Activated T-cell treated with anti-CD3 and anti-CD28 coated beads, Interleukin-2, amount 50 U/mL, for 24 hours (primary cell): Measurements from ENCODE around the gene NPBWR2.

Source experiments
- DNase-seq: peaks from one replicate; pipeline ENCODE4 v3.0.0-alpha.2; 2020
- H3K27ac Mint-ChIP-seq: 2 replicates; pipeline ENCODE4 v1.8.0; 2020; ENCODE audit warnings: mild to moderate bottlenecking, mixed read lengths
- H3K27me3 Mint-ChIP-seq: 2 replicates; pipeline ENCODE4 v1.8.0; 2020; ENCODE audit warnings: mixed read lengths
- H3K36me3 Mint-ChIP-seq: 2 replicates; pipeline ENCODE4 v1.8.0; 2020; ENCODE audit warnings: low read depth, mixed read lengths
- H3K4me1 Mint-ChIP-seq: 2 replicates; pipeline ENCODE4 v1.8.0; 2020; ENCODE audit warnings: low read depth, mixed read lengths
- H3K4me3 Mint-ChIP-seq: 2 replicates; pipeline ENCODE4 v1.8.0; 2020; ENCODE audit warnings: mild to moderate bottlenecking, moderate library complexity, mixed read lengths
- H3K9me3 Mint-ChIP-seq: 2 replicates; pipeline ENCODE4 v1.8.0; 2020; ENCODE audit warnings: mixed read lengths

Gene NPBWR2

DNA sequence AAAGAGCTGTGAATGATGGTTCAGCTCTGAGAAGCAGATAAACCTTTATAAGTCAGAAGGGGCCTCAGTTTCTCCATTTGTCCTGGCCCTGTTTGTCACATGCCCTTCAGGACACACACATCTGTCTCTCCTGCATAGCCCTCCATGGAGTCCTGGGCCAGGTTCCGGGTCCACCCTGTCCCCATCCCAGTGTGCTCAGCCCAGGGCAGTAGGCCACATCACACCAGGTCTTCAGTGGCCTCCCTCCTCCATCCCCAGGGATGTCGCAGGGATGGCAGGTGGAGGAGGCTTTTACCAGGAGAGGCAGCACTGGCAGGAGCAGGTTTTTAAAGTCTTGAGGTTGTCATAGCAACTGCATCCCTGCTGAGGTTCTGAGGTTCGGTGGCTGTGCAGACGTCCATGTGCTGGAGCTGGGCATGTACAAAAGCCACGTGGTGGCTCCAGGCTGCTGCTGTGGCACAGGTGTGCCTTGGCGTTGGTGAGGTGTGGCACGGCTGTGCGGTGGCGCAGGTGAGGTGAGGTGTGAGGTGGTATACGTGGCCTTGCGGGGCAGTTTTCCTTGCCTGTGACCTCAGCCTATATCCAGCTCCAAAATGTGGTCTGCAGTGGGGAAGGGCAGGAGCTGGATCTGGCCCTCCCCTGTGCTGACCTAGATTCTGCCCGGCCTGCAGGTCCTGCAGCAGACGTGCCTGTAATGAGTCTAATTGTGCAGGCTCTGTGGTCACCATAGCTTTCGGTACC lies 8.0 kb upstream of the NPBWR2 start:
- H3K4me3 Mint-ChIP-seq: no peak overlapping the region
- peaks cover 7% of the 10 kb centered on the region for H3K4me1 Mint-ChIP-seq
- H3K27ac Mint-ChIP-seq: no peak overlapping the region
- H3K9me3 Mint-ChIP-seq: no peaks in the 10 kb centered on the region
- no peaks in the 10 kb centered on the region for H3K36me3 Mint-ChIP-seq
- H3K27me3 Mint-ChIP-seq: no peaks in the 10 kb centered on the region
- DNase-seq: peak; percentile 8

DNA sequence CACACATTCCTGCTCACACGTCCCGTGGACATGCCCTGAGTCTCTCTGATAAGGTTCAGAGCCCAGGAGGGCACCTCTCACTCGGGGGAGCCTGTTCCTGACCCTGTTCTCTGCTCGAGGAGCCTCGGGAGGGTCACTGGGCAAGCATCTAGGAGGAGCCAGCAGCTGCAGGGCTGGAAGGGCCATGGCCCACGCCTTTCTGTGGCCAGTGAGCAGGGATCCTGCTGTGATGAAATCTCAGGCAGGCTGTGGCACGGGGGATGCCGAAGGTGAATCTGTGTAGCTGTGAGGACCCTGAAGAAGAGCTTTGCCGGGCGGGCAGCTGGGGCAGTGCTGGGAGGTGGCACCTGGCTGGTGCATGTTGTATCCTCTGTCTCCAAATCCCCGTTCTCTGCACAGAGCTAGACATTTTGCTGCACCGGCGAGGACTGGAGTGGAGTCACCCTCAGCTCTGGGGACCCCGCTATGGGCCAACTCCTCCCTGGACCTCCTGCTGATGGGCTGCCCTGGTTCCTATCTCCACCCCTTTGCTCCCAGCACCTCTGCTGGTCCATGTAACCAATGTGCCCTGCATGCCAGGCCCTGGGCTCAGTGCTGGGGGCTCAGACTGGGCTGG lies 7.1 kb upstream of the NPBWR2 start:
- no peaks in the 10 kb centered on the region for H3K9me3 Mint-ChIP-seq
- no peak overlapping the region for H3K4me3 Mint-ChIP-seq
- DNase-seq: peak; percentile 15
- H3K27ac Mint-ChIP-seq: no peak overlapping the region
- no peaks in the 10 kb centered on the region for H3K36me3 Mint-ChIP-seq
- no peaks in the 10 kb centered on the region for H3K27me3 Mint-ChIP-seq
- H3K4me1 Mint-ChIP-seq: no peaks in the 10 kb centered on the region

DNA sequence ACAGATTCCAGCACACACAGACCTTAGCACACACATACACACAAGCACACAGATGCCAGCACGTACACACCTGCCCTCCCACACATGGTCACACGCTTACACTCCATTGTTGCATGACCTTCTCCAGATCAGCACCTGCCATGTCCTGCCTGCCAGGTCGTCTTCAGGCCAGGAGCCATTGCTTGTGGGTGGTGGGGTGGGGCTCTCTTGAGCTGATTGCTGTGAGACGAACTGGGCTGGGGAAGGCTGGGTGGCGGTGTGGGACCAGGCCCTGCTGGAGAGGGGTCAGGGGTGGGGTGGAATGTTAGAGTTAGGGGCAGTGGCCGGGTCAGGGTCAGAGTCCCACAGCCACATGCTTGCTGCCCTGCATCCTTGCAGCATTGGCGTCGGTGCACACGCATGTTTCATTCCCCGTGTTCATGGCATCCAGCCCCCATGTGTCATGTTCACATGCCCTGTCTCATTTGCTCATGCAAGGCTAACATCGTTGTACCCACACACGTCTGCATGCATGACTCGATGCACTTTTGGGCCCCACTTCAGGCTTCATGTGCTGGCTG lies 6.5 kb upstream of the NPBWR2 start:
- Mint-ChIP-seq H3K36me3 (no peaks in the 10 kb centered on the region), H3K4me1 (no peaks in the 10 kb centered on the region), H3K9me3 (no peaks in the 10 kb centered on the region), H3K27me3 (no peaks in the 10 kb centered on the region), H3K27ac (no peak overlapping the region), H3K4me3 (no peak overlapping the region)
- peak; percentile 9 for DNase-seq

DNA sequence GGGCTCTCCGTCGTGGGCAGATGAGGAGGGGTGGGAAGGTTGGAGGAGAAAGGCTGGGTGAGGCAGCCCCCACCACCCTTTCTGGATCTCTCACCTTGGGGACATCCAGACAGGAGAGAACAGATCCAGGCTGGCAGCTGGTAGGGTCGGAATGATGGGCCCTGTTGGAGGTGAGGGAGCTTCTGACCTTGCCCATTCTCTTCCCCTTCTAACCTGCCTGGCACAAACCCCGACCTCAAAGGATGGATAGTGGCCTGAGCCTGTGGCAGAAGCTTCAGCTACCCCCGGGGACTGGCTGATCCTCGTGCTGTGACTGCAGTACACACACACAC lies 6.0 kb upstream of the NPBWR2 start:
- no peaks in the 10 kb centered on the region for H3K4me1 Mint-ChIP-seq
- H3K4me3 Mint-ChIP-seq: no peak overlapping the region
- DNase-seq: peak; percentile 9
- no peak overlapping the region for H3K27ac Mint-ChIP-seq
- H3K9me3 Mint-ChIP-seq: no peaks in the 10 kb centered on the region
- H3K27me3 Mint-ChIP-seq: no peaks in the 10 kb centered on the region
- no peaks in the 10 kb centered on the region for H3K36me3 Mint-ChIP-seq

DNA sequence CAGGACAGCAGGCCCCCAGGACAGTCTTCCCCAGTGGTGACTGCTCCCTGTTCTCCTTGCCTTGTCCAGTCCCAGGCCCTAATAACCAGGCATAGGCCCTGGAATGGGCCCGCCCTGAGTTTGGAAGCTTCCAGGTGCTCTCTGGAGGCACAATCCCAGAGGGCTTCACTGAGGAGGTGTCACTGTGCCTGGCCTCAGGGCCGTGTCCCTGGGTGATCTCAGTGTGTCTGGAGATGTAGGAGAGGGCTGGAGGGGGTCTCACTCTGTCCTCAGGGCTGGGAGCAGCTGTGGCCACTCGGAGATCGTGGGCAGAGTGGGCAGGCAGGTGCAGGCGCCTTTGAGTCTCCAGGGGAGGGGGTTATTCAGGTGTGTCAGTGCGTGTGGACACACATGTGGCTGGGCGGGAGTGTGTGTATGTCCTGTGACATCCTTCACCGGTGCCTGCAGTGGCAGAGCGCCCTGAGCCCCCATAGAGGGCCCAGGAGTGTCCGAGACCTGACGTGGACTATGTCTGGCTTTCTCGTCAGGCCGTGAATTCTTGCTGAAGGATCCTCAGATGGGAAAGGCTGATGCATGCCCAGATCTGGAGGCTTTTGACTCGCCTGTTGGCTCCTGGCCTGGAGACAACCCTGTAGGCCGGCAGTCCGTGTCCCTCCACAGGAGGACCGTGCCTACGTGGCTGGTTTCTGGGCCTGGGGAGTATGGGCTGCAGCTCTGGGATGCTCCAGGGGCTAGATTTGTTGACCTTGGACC lies 5.5 kb upstream of the NPBWR2 start:
- no peaks in the 10 kb centered on the region for H3K36me3 Mint-ChIP-seq
- H3K27me3 Mint-ChIP-seq: no peaks in the 10 kb centered on the region
- peak; percentile 19 for DNase-seq
- H3K27ac Mint-ChIP-seq: no peak overlapping the region
- H3K4me3 Mint-ChIP-seq: no peak overlapping the region
- H3K9me3 Mint-ChIP-seq: no peaks in the 10 kb centered on the region
- H3K4me1 Mint-ChIP-seq: no peaks in the 10 kb centered on the region

DNA sequence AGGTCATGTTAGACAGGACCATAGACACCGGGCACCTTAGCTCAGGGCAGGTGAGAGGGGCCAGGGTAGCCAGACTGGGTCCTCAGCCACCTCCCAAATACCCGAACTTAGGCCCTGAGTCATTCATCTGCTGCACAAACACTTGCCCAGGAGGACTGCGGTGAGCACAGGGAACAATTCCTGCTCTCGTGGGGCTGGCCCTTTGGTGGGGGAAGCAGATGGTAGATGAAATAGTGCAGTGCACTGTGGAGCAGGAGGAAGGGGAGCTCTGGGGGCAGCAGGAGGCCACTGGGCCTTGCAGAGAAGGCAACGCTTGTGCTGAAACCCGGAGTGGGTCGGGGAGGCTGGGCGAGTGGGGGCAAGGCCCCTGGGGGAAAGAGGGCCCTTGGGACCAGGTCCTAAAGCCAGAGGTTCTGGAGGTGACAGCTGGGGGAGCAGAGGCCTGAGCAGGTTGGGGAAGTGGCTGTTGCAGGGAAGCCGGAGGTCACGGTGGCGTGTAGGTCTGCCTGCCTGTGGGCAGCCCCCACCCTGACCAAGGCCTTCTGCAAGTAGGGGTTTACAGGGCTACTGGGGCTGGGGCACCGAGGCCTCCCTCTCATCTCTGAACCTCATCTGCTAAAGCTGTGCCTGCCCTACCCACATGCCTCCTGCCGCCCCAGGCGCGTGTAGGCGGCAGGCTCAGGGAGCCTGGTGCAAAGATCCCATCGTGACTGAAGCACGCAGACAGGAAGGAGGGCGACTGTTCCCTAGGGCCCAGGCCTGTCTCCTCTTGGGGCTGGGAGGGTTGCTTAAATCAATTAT lies 4.7 kb upstream of the NPBWR2 start:
- no peak overlapping the region for H3K27ac Mint-ChIP-seq
- peaks cover 4% of the 10 kb centered on the region for H3K4me1 Mint-ChIP-seq
- no peaks in the 10 kb centered on the region for H3K9me3 Mint-ChIP-seq
- H3K27me3 Mint-ChIP-seq: no peaks in the 10 kb centered on the region
- H3K36me3 Mint-ChIP-seq: no peaks in the 10 kb centered on the region
- no peak overlapping the region for H3K4me3 Mint-ChIP-seq
- DNase-seq: peak; percentile 21

DNA sequence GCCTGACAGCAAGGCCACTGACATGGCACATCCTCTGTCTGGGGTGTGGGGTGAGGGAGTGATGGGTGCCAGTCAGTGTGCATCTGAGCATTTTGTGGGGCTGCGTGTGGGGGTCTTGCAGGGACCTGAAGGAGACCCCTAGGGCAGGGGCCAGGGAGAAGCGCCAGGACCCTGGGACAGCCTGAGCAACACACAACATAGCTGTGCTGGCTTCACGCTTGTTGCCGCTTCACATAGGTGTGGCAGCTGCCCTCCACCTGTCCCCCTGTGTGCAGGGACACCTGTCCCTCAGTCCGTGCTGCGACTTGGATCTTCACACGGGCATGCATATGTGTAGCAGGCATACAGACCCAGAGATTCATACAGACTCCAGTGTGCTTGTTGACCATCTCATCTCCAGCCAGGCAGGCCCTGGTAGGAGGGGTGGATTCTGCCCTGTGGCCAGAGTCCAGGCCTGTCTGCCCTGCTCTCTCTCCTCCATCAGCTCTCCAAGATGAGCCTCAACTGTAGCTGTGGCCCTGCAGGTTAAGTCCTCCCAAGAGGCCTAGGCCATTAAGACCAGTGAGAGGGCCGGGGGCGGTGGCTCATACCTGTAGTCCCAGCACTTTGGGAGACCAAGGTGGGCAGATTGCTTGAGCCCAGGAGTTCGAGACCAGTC lies 3.2 kb upstream of the NPBWR2 start:
- DNase-seq: peak; percentile 21
- Mint-ChIP-seq H3K27me3 (no peaks in the 10 kb centered on the region), H3K4me1 (peaks cover 4% of the 10 kb centered on the region), H3K36me3 (no peaks in the 10 kb centered on the region), H3K9me3 (no peaks in the 10 kb centered on the region), H3K27ac (no peak overlapping the region), H3K4me3 (no peak overlapping the region)

DNA sequence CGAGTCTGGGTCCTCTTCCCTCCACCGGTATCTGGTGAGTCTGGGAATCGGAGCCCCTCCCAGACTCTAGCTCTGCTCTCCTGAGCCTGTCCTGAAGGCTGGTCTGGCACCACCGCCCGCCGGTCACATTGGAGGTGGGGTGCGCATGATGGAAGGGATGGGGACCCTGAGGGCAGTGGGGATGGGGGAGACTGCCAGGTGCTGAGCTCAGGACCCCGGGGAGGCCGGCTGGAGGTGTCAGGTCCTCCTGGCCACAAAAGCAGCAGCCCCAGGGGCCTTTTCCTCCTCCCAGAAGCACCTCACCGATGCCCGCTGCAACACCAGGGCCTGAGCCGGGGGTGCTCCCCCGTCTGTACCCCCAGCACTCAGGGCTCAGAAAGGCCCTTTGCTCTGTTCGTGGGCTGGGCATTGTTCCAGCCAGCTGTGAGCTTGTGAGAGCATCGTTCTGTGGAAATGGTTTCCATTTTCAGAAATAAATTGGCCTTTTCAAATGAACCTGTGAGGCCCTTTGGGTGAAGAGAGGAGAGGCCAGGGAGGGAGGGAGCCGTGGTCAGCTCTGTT lies 2.5 kb upstream of the NPBWR2 start:
- no peak overlapping the region for H3K4me3 Mint-ChIP-seq
- no peak overlapping the region for H3K27ac Mint-ChIP-seq
- no peaks in the 10 kb centered on the region for H3K9me3 Mint-ChIP-seq
- peak; percentile 22 for DNase-seq
- H3K36me3 Mint-ChIP-seq: no peaks in the 10 kb centered on the region
- H3K27me3 Mint-ChIP-seq: no peaks in the 10 kb centered on the region
- peaks cover 4% of the 10 kb centered on the region for H3K4me1 Mint-ChIP-seq

DNA sequence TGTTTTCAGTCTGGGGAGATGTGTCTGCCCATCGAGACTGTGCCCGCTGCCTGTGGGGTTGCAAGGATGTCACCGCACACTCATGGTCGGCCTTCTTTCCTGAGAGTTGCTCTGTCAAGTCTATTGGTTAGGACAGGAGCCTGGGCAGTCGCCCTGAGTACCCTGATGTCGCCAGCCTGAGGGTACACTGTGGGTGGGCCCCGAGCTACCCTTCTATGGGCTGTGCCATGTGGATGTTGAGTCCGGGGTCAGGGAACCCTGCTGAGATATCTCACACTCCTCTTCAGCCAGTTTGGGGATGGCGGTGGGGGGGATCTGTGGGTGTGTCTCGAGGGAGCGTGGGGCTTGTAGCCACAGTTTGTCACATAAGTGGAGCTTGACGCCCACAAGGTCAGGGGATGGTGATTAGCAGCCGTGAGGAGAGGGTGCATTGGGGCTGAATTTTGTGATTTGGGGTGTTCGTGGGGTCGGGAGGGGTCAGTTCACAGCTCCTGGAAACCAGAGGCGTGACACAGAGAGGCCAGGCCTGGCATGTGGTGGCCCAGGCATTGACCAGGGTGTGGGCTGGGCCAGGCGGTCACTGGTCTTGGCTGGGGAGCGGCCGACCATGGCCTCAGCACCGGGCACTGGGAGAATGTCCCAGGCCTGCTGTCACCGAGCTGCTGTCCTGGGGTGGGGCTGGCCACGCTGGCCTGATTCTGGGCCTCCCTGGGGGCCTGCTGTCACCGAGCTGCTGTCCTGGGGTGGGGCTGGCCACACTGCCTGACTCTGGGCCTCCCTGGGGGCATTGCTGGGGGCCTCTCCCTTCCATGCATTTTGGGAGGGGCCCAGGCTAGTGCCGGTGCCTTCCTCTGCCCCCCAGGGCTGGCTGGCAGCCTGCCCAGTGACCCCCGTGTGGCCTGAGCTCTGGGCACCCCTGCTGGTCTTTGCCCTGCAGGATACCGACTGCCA lies 1.6 kb upstream of the NPBWR2 start:
- no peak overlapping the region for H3K4me3 Mint-ChIP-seq
- H3K4me1 Mint-ChIP-seq: peaks cover 4% of the 10 kb centered on the region
- no peak overlapping the region for H3K27ac Mint-ChIP-seq
- H3K36me3 Mint-ChIP-seq: no peaks in the 10 kb centered on the region
- H3K9me3 Mint-ChIP-seq: no peaks in the 10 kb centered on the region
- peak; percentile 17 for DNase-seq
- H3K27me3 Mint-ChIP-seq: peaks cover 3% of the 10 kb centered on the region

DNA sequence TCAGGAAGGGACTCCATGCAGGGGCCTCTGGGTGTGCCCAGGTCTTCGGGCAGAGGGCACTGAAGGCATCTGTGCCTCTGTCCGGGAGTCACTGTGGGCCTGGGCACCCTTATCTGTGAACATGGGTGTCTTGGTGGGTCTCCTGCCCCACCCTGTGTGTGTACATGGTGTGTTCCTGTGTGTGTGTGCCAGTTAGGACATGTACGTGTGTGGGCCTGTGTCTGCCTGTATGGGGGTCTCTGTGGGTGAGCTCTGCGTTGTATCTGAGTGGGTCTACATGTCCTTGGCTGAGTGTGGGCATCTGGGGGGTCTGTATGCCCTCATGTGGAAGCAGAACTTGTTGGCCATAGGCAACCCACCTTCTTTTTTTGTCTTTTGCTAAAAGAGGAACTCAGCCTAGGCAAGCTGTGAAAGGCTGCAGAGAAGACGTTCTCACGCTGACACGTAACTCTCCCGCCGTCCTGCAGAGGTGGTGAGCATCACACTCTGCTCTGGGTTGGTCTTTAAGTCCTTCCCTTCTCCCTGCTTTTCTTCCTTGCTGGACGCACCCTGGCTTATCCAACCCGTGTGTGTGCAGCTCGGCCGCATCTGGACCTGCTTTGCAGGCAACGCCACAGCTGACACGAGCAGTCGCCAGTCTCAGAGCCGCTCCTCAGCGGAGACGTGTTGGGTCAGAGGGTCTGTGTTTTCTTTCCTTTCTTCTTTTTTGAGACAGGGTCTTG lies 532 bp upstream of the NPBWR2 start:
- H3K4me1 Mint-ChIP-seq: peaks cover 4% of the 10 kb centered on the region

DNA sequence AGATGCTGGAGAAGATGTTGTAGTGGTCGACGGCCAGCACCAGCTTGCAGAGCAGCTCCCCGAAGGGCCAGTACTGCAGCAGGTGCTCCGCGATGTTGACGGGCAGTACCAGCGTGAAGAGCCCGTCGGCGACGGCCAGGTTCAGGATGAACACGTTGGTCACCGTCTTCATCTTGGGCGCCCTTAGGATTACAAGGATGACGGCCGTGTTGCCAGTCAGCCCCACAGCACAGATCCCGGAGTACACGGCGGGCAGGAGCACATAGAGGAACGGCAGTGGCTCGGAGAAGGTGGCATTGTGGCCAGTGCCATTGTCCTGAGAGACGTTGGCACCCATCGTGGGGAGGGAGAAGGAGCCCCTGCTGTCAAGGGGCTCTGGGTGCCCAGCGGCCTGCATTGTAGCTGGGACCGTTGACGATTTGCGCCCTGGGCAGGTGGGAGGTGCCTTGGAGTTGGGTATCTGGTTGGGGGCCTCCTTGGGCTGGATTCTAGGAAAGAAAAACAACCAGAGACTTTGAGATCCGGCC lies 867 bp downstream of the NPBWR2 start:
- H3K36me3 Mint-ChIP-seq: no peaks in the 10 kb centered on the region
- no peaks in the 10 kb centered on the region for H3K9me3 Mint-ChIP-seq
- peaks cover 19% of the 10 kb centered on the region for H3K27me3 Mint-ChIP-seq
- peak; percentile 16 for DNase-seq
- no peak overlapping the region for H3K4me3 Mint-ChIP-seq
- peaks cover 8% of the 10 kb centered on the region for H3K4me1 Mint-ChIP-seq
- H3K27ac Mint-ChIP-seq: no peak overlapping the region

More for the DNA sequence above, 532 bp upstream of the NPBWR2 start:
- Mint-ChIP-seq H3K36me3 (no peaks in the 10 kb centered on the region), H3K4me3 (no peak overlapping the region), H3K9me3 (no peaks in the 10 kb centered on the region), H3K27ac (no peak overlapping the region), H3K27me3 (peaks cover 14% of the 10 kb centered on the region)
- DNase-seq: peak; percentile 14

DNA sequence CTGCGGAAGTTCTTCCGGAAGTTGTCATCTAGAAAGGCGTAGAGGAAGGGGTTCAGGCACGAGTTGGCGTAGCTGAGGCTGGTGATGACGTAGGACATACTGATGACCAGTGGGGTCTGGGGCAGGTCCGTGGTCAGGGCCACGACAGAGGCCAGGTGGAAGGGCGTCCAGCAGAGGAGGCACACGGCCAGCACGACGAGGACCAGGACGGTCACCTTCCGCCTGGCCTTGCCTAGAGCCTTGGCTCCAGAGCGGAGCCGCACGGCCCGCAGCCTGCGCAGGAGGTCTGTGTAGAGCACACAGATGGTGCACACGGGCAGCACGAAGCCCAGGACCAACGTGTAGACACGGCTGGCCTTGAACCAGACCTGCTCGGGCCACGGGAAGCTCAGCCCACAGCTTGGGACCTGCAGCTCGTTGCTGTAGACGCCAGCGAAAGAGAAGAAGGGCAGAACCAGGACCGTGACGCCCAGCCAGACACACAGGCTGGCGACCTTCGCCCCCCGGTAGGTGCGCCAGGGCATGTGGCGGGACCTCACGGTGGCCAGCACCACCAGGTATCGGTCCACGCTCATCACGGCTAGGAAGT lies 1.4 kb downstream of the NPBWR2 start:
- DNase-seq: peak; percentile 25
- Mint-ChIP-seq H3K27ac (no peak overlapping the region), H3K9me3 (no peaks in the 10 kb centered on the region), H3K4me1 (peaks cover 13% of the 10 kb centered on the region), H3K36me3 (no peaks in the 10 kb centered on the region), H3K4me3 (no peak overlapping the region), H3K27me3 (peaks cover 25% of the 10 kb centered on the region)
